Activated naive CD8-positive, alpha-beta T cell treated with anti-CD3 and anti-CD28 coated beads for 36 hours (primary cell): ENCODE data around the gene LACTBL1. TPM values are rescaled to one million over a fixed set of nuclear protein-coding genes. Genes with fewer than 3 reads are reported as not detected.
A peak's percentile ranks its signal among the peaks of the same experiment; 100 is the strongest.
"Not testable (repeated sequence)": the region's sequence is repeated elsewhere in the genome, so short reads cannot be mapped to it uniquely, and the experiment has no call there.

Experiments
- DNase-seq: peaks from one replicate; pipeline ENCODE4 v3.0.0; 2021
- H3K27ac Mint-ChIP-seq: one replicate; pipeline ENCODE4 v1.8.0; 2022; ENCODE audit warnings: mild to moderate bottlenecking, moderate library complexity, mixed read lengths
- H3K27me3 Mint-ChIP-seq: one replicate; pipeline ENCODE4 v1.8.0; 2022; ENCODE audit warnings: mild to moderate bottlenecking, mixed read lengths
- H3K36me3 Mint-ChIP-seq: one replicate; pipeline ENCODE4 v1.8.0; 2021; ENCODE audit warnings: mild to moderate bottlenecking, mixed read lengths
- H3K4me1 Mint-ChIP-seq: one replicate; pipeline ENCODE4 v1.8.0; 2021; ENCODE audit warnings: mixed read lengths
- H3K4me3 Mint-ChIP-seq: one replicate; pipeline ENCODE4 v1.8.0; 2022; ENCODE audit warnings: mild to moderate bottlenecking, moderate library complexity, mixed read lengths
- H3K9me3 Mint-ChIP-seq: one replicate; pipeline ENCODE4 v1.8.0; 2022; ENCODE audit warnings: mixed read lengths
- total RNA-seq, 2 experiments: library from RNA; stranded (reverse); gene quantifications; one replicate each; pipeline ENCODE4 v1.2.3, GENCODE V29; 2021

LACTBL1 gene, protein sequence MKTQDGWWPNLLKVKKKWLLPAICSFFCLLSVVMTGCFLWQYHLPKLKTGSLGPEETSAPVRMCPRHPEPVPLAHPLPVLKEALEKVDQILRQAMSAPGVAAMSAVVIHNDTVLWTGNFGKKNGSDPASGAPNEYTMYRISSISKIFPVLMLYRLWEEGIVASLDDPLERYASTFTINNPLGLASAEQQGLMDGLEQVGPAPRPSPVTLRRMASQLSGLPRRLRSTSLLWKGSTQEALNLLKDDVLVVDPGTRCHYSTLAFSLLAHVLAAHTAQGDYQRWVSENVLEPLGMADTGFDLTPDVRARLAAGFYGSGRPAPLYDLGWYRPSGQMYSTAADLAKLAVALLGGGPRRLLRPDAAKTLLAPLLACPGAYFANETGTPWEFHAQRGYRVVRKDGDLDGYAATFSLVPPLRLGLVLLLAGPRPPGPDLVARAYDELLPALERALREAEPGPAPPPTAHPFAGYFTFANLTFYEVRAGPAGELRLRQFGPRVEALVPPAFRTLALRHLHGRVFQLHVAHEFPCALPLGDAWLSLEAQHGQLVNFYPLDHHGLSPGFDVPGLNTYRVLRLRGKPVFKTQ
- total RNA-seq, result not detected

DNA sequence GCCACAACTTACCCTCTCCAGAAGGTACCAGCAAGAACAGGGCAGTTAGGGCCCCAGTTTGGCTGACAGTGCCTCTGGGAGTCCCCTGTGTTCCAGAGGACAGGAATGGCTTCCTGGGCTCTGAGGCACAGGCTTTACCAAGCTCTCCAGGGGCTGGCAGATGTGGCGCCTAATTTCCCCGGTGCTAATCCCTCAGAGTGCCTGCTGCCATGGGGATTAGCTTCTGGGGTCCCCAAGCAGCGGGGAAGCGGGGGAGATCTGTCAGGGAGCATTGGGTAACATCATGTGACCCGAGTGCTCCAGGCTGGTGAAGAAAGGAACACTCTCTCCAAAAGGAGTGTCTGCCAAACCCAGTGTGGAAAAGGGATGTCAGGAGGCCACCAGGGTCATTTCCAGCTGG, at the start of gene LACTBL1:
Gene LACTBL1, minus strand, starts transcription at position 107 of the 400 bp plus-strand sequence. CDS start 550 bp downstream, outside the sequence.
- H3K4me1 Mint-ChIP-seq, result no peaks in the 10 kb centered on the region
- no peak within 1 kb of the TSS for H3K27ac Mint-ChIP-seq
- no peaks in the 10 kb centered on the region for H3K9me3 Mint-ChIP-seq
- H3K36me3 Mint-ChIP-seq, result no peaks in the 10 kb centered on the region
- no peak for DNase-seq
- peaks cover 66% of the 10 kb centered on the region for H3K27me3 Mint-ChIP-seq
- H3K4me3 Mint-ChIP-seq, result no peak within 1 kb of the TSS

DNA sequence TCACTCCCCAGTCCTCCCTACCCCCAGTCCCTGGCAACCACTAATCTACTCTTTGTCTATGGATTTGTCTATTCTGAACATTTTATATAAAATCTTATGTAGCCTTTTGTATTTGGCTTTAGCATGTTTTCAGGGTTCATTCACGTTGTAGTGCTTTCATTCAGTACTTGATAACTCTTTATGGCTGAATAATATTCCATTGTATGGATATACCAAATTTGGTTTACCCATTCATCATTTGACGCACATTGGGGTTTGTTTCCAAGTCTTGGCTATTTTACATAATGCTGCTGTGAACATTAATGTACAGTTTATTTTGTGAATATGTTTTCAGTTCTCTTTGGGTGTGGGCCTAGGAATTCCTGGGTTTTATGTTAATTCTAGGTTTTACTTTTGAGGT, 49.2 kb upstream of the LACTBL1 start:
- Mint-ChIP-seq H3K27me3 (no peaks in the 10 kb centered on the region), H3K4me3 (peak overlapping the region; percentile 29), H3K27ac (no peak overlapping the region), H3K36me3 (peaks cover 27% of the 10 kb centered on the region), H3K9me3 (peaks cover 10% of the 10 kb centered on the region), H3K4me1 (peaks cover 44% of the 10 kb centered on the region)
- no peak for DNase-seq

DNA sequence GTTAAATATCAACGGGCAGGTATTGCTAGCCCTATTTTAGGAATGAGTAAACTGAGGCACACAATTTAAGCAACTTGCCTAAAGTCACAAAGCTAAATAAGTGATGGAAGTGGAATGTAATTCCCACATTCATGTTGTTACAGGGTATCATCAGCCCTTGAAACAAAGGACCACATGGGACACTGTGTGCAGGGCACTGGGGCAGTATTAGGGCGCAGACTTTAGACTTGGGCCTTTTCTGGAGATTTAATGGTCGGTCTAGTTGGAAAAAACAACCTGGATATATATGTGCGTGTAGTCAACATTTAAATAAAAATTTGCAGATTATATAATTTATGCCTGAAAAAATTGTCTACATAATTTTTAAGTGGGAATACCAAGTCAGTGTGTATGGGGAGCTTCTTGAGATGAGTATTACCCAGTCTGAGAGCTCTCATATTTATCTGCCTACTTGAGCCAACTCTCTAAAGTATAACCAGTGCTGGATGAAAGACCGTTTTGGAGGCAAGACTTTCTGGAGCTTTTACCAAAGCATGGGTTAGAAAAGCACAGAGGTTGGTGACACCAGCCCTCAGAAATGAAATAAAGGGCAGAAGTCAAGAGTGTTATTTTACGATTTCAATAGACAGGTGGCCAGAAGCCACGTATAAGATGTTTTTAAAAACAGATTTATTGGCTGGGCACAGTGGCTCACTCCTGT, 48.2 kb upstream of the LACTBL1 start:
- DNase-seq, result no peak
- Mint-ChIP-seq H3K4me3 (peak overlapping the region; percentile 88), H3K4me1 (peaks cover 37% of the 10 kb centered on the region), H3K9me3 (peaks cover 10% of the 10 kb centered on the region), H3K36me3 (peaks cover 27% of the 10 kb centered on the region), H3K27me3 (no peaks in the 10 kb centered on the region), H3K27ac (no peak overlapping the region)

DNA sequence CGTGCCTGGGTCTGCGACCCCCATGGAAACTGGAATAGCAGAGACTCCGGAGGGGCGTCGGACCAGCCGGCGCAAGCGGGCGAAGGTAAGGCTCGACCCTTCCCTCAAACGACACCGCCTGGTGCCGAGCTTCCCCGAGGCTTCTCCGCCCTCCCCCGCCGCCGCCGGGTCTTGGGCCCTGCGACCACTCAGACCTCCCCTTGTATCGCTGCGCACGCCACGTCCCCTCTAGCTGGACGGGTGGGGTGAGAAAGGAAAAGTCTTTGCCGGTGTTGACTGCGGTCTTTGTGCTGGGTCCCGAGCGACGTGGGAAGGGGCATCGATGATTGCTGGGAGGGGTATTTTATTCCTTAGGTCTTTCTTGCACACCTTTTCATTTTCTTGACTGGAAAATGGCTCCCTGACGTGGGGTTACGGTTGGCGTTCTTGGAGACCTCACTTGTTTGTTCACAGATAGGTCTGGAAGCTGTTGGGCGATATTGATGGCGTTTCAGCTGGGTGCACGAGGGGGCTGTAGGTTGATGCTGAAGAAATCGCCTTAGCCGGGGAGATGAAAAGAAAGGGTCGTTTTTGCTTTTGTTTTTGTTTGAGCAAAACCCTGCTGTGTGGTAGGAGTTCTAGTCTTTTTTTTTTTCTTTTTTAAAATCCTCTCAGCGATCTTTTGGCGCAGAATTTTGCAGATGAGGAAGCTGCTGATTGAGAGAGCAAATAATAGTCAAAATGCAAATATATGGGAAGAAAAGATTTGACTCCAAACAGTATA, 47.4 kb upstream of the LACTBL1 start:
- no peaks in the 10 kb centered on the region for H3K27me3 Mint-ChIP-seq
- peak; percentile 35 for DNase-seq
- H3K4me3 Mint-ChIP-seq, result peak overlapping the region; percentile 88
- H3K4me1 Mint-ChIP-seq, result peaks cover 35% of the 10 kb centered on the region
- H3K9me3 Mint-ChIP-seq, result peaks cover 10% of the 10 kb centered on the region
- H3K36me3 Mint-ChIP-seq, result peaks cover 27% of the 10 kb centered on the region
- H3K27ac Mint-ChIP-seq, result peak overlapping the region; percentile 88

DNA sequence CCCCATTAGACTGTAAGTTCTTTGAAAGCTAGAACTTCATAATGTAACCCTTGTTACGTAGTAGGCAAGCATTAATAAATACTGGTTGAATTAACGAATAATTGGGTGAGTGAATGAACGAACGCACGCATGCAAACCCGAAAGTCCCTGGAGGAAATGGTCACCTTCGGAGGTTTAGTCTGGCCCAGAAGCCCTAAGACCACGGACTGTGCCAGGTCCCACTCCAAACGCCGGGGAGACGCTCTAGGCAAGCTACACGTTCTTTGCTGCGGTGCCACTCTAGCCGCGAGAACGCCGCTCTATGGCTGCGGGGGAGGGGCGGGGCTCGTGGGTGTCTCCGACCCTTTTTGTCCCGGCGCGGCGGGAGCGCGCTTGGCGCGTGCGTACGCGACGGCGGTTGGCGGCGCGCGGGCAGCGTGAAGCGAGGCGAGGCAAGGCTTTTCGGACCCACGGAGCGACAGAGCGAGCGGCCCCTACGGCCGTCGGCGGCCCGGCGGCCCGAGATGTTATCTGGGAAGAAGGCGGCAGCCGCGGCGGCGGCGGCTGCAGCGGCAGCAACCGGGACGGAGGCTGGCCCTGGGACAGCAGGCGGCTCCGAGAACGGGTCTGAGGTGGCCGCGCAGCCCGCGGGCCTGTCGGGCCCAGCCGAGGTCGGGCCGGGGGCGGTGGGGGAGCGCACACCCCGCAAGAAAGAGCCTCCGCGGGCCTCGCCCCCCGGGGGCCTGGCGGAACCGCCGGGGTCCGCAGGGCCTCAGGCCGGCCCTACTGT, 46.6 kb upstream of the LACTBL1 start, which contains the start of gene KDM1A:
Gene KDM1A, plus strand, starts transcription at position 375 of the 769 bp plus-strand sequence. Its CDS starts 129 bp downstream, at position 504.
- Mint-ChIP-seq H3K36me3 (peaks cover 25% of the 10 kb centered on the region), H3K27ac (peak within 1 kb of the TSS; percentile 90), H3K27me3 (no peaks in the 10 kb centered on the region), H3K9me3 (peaks cover 10% of the 10 kb centered on the region), H3K4me1 (peaks cover 33% of the 10 kb centered on the region), H3K4me3 (peak within 1 kb of the TSS; percentile 94)
- peak; percentile 95 for DNase-seq

DNA sequence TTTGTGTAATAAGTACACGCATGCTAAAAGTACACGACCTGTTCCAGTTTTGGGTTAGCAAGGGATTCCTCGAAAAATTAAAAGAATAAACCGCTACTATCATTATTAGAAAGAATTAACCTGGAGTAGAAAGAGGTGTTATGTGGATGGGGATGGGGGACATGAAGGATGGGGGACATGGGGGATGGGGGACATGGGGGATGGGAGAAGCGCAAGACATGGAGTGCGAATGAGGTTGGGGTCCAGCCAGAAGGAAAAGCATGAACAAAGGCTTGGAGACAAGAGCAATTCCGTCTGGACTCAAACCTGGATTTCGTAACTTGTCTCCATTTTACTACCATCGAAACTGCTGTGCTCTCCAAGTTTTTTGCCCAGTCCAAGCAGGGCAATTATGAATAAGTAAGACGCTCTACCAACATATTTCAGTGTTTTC, 46.0 kb upstream of the LACTBL1 start:
- H3K27ac Mint-ChIP-seq, result peak overlapping the region; percentile 90
- no peaks in the 10 kb centered on the region for H3K27me3 Mint-ChIP-seq
- H3K4me3 Mint-ChIP-seq, result peak overlapping the region; percentile 94
- DNase-seq, result no peak
- H3K36me3 Mint-ChIP-seq, result peaks cover 25% of the 10 kb centered on the region
- peaks cover 10% of the 10 kb centered on the region for H3K9me3 Mint-ChIP-seq
- H3K4me1 Mint-ChIP-seq, result peaks cover 33% of the 10 kb centered on the region

DNA sequence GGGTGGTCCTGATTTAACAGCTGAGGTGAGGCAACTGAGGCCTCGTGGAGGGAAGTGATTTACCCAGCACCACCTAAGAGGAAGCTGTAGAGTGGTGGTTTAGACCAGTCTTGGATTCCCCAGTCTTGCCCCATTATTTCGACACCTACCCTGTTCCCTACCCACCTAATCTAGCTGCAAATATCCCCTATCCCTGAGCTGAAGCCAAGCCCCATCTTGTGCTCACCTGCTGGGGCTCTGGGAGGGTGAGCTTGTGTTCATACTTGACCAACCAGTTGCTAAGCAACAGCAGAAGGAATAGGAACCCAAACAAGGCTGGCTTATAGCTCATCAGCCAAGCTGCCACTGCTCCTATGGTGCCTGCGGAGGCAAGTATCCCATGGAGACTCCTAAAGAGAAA, 41.0 kb upstream of the LACTBL1 start:
- Mint-ChIP-seq H3K4me1 (peaks cover 7% of the 10 kb centered on the region), H3K36me3 (no peaks in the 10 kb centered on the region), H3K27me3 (no peaks in the 10 kb centered on the region), H3K27ac (no peak overlapping the region), H3K9me3 (no peaks in the 10 kb centered on the region), H3K4me3 (no peak overlapping the region)
- no peak for DNase-seq

DNA sequence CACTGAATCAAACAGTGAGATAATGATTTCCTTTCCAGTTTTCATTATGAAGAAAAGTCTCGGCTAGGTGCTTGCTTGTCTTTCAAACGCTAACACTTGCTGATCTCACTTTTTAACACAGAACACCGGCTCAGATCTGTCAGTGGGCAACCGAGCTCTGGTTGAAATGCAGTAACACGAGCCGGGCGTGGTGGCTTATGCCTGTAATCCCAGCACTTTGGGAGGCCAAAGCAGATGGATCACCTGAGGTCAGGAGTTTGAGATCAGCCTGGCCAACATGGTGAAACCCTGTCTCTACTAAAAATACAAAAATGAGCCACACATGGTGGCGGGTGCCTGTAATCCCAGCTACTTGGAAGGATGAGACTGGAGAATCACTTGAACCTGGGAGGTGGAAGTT, 37.4 kb upstream of the LACTBL1 start:
- not testable (repeated sequence) for DNase-seq, H3K9me3 Mint-ChIP-seq, H3K27me3 Mint-ChIP-seq, H3K4me3 Mint-ChIP-seq, H3K36me3 Mint-ChIP-seq, H3K4me1 Mint-ChIP-seq, H3K27ac Mint-ChIP-seq

DNA sequence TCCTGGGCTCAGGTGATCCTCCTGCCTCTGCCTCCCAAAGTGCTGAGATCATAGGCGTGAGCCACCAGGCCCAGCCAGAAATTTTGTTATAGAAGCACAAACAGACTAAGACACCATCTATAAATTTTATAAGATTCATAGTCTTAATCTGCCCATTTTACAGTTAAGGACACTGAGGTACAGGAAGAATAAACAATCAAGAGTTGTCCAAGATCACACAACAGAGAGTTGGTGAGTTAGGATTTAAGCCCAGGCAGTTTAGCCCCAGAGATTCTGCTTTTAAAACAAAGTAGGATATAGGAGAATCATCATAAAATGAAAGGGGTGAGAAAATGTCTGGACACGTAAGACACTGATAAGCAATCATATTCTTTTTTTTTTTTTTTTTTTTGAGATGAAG, 36.2 kb upstream of the LACTBL1 start:
- H3K36me3 Mint-ChIP-seq, result no peaks in the 10 kb centered on the region
- H3K27me3 Mint-ChIP-seq, result peaks cover 6% of the 10 kb centered on the region
- H3K9me3 Mint-ChIP-seq, result no peaks in the 10 kb centered on the region
- H3K27ac Mint-ChIP-seq, result no peak overlapping the region
- no peak overlapping the region for H3K4me3 Mint-ChIP-seq
- no peaks in the 10 kb centered on the region for H3K4me1 Mint-ChIP-seq
- DNase-seq, result no peak

DNA sequence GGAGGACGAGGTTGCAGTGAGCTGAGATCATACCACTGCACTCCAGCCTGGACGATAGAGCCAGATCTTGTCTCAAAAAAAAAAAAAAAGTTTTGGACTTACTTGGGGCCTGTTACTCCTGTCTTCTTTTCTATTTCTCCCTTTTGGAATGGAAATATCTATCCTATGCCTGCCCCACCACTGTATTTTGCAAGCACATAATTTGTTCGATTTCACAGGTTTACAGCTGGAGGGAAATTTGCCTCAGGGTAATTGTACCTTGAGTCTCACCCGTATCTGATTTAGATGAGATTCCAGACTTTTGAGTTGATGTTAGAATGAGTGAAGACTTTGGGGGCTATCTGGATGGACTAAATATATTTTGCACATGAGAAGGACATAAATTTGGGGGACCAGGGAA, 34.4 kb upstream of the LACTBL1 start:
- Mint-ChIP-seq H3K4me1 (no peaks in the 10 kb centered on the region), H3K4me3 (no peak overlapping the region)

DNA sequence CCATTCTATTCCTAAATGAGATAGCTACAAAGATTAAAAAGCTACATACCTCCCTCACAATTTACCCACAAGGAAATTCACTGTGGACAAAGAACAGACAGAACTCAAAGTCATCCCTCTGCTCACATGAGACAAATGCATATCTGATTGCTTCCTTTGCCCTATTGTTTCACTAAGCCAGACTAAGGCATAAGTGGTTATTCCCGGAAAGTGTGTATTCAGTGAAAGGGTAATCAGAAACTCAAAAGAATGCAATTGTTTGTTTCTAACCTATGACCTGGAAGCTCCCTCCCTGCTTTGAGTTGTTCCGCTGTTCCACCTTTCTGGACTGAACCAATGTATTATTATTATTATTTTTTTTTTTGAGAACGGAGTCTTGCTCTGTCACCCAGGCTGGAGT, 32.1 kb upstream of the LACTBL1 start:
- not testable (repeated sequence) for H3K9me3 Mint-ChIP-seq, H3K27me3 Mint-ChIP-seq, H3K36me3 Mint-ChIP-seq, H3K4me1 Mint-ChIP-seq, H3K4me3 Mint-ChIP-seq, H3K27ac Mint-ChIP-seq, DNase-seq

More for the DNA sequence above, 34.4 kb upstream of the LACTBL1 start:
- no peak for DNase-seq
- no peaks in the 10 kb centered on the region for H3K9me3 Mint-ChIP-seq
- peaks cover 6% of the 10 kb centered on the region for H3K27me3 Mint-ChIP-seq
- no peaks in the 10 kb centered on the region for H3K36me3 Mint-ChIP-seq
- H3K27ac Mint-ChIP-seq, result no peak overlapping the region

DNA sequence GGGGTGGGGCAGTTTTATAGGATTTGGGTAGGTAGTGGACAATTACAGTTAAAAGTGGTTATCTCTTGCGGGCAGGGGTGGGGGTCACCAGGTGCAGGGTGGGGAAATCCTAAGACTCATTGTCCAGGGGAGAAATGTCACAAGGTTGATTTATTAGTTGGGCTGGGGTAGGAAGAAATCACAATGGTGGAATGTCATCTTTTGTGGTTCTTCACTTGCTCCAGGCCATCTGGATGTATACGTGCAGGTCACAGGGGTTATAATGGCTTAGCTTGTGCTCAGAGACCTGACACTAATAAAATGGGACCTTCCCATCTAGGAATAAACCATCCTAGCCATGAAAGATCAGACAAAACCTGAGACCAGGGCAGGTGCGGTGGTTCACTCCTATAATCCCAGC, 31.4 kb upstream of the LACTBL1 start:
- no peaks in the 10 kb centered on the region for H3K4me1 Mint-ChIP-seq
- no peak for DNase-seq
- H3K4me3 Mint-ChIP-seq, result no peak overlapping the region
- H3K27me3 Mint-ChIP-seq, result peaks cover 6% of the 10 kb centered on the region
- H3K9me3 Mint-ChIP-seq, result no peaks in the 10 kb centered on the region
- H3K36me3 Mint-ChIP-seq, result no peaks in the 10 kb centered on the region
- no peak overlapping the region for H3K27ac Mint-ChIP-seq

DNA sequence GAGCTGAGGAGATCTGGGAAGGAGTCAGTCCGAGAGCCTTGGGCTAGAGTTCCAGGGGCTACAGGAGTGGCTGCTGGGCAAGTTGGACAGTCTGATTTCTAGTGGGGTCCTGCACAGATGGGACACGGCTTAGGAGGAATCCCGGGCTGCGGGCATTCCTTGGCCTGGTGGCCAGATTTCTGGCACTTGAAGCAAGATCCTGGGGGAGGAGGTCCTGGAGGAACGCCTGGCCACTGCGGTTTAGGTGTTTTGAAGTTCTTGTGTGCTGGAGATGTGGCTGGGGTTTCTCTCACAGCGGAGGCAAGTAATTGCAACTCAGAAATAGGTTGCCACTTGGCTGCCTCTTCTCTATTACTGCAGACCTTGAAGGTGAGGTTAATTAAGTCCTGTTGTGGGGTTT, 29.6 kb upstream of the LACTBL1 start:
- H3K4me3 Mint-ChIP-seq, DNase-seq, H3K36me3 Mint-ChIP-seq, H3K4me1 Mint-ChIP-seq, H3K9me3 Mint-ChIP-seq, H3K27ac Mint-ChIP-seq, H3K27me3 Mint-ChIP-seq: not testable (repeated sequence)

DNA sequence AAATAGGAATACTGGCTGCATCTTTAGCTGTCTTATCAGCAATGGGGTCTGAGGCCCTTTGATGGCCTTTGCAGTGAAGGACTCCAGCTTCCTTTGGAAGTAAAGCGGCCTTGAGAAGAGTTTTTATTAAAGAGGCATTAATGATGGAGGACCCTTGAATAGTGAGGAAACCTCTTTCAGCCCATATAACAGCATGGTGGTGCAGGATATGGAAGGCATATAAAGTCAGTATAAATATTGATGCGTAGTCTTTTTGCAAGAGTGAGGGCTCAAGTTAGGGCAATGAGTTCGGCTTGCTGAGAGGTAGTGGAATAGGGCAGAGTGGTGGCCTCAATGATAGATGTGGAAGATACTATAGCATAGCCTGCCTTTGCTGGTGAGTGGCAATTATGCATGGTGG, 27.5 kb upstream of the LACTBL1 start:
- H3K4me1 Mint-ChIP-seq, H3K36me3 Mint-ChIP-seq, H3K27me3 Mint-ChIP-seq, DNase-seq, H3K9me3 Mint-ChIP-seq, H3K4me3 Mint-ChIP-seq, H3K27ac Mint-ChIP-seq: not testable (repeated sequence)
